ENCODE measurements around the gene DNMBP.

- TF ChIP-seq, protein P1, sequence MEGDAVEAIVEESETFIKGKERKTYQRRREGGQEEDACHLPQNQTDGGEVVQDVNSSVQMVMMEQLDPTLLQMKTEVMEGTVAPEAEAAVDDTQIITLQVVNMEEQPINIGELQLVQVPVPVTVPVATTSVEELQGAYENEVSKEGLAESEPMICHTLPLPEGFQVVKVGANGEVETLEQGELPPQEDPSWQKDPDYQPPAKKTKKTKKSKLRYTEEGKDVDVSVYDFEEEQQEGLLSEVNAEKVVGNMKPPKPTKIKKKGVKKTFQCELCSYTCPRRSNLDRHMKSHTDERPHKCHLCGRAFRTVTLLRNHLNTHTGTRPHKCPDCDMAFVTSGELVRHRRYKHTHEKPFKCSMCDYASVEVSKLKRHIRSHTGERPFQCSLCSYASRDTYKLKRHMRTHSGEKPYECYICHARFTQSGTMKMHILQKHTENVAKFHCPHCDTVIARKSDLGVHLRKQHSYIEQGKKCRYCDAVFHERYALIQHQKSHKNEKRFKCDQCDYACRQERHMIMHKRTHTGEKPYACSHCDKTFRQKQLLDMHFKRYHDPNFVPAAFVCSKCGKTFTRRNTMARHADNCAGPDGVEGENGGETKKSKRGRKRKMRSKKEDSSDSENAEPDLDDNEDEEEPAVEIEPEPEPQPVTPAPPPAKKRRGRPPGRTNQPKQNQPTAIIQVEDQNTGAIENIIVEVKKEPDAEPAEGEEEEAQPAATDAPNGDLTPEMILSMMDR (conservative IDR thresholded peaks at IDR 0.05; ENCODE audit: low read depth in 2 of 2), result no peak
- TF ChIP-seq CREB1 (CRISPR knock-in tag; IDR thresholded peaks at IDR 0.05; ENCODE audit: low read depth), result no peak
- TF ChIP-seq EZH2 (IDR thresholded peaks at IDR 0.05; ENCODE audit: low read depth, unreplicated experiment), result no peak
- no peak for TF ChIP-seq REST (IDR thresholded peaks at IDR 0.05; ENCODE audit: unreplicated experiment)
- TF ChIP-seq POLR2AphosphoS5 (IDR thresholded peaks at IDR 0.05; ENCODE audit: low read depth), result no peak
- no peak for TF ChIP-seq EZH2phosphoT487 (IDR thresholded peaks at IDR 0.05; ENCODE audit: unreplicated experiment)
- no peak for TF ChIP-seq NANOG (IDR thresholded peaks at IDR 0.05; ENCODE audit: borderline replicate concordance)
- TF ChIP-seq ZNF114 (CRISPR knock-in tag; IDR thresholded peaks at IDR 0.05), result no peak
- no peak for TF ChIP-seq JUNB (IDR thresholded peaks at IDR 0.05; ENCODE audit: unreplicated experiment)
These were observed 103.8 kb downstream of the DNMBP start for GRCh38 chr10:99905971-99906370.

All from GM23338 (cell line).